HCT116 (cell line): ENCODE measurements around the gene HOXC11. TPM values are rescaled to one million over a fixed set of nuclear protein-coding genes. Genes with fewer than 3 reads are reported as not detected.
A peak's percentile ranks its signal among the peaks of the same experiment; 100 is the strongest.

Experiments
- ATAC-seq: fragments of 200-7000 bp; cut with Tn5 transposase; 2 replicates; pipeline ENCODE4 v1.9.1; 2020; ENCODE audit warnings: mild to moderate bottlenecking, moderate library complexity
- BruUV-seq: library from RNA; stranded (reverse); fragments of 400-500 nt; replicated peaks from 2 replicates; lab custom pipeline; 2021; lab: Mats Ljungman, UMichigan
- CTCF ChIA-PET: fragments of 300-600 bp; sonication (Branson Sonifier 250); formaldehyde crosslinking; loops from one replicate; lab custom pipeline; 2021; ENCODE audit warnings: antibody characterized with exemption; lab: Charles Lee
- POLR2A ChIA-PET: fragments of 300-600, 350-600 bp; sonication (Branson Sonifier 250); formaldehyde crosslinking; loops from one replicate; lab custom pipeline; 2021; ENCODE audit warnings: antibody characterized with exemption; lab: Charles Lee
- RAD21 ChIA-PET, 2 experiments: fragments of 300-600 bp; sonication (Branson Sonifier 250); formaldehyde crosslinking; loops; one replicate each; lab custom pipeline; 2023; ENCODE audit warnings: low total read pairs in 2 of 2; ENCODE audit not compliant: uncharacterized antibody in 2 of 2, unreplicated experiment in 2 of 2, low non-redundant PET in 1 of 2; lab: Charles Lee
- DNase-seq: peaks from one replicate; pipeline ENCODE4 v3.0.0-alpha.2; 2010; ENCODE audit warnings: low read depth, low spot score
- H2AFZ ChIP-seq: fragments of 200-600 bp; shearing (Covaris generic), sonication (generic); 2 replicates; pipeline ENCODE4 v1.6.1; 2017; ENCODE audit warnings: low read depth, mixed run types, mixed read lengths, antibody characterized with exemption, low read length; ENCODE audit not compliant: poor library complexity, severe bottlenecking
- H3K27ac ChIP-seq: 2 replicates; pipeline ENCODE4 v1.5.1; 2012; ENCODE audit warnings: low read depth, low read length
- H3K27me3 ChIP-seq: fragments of 200-600 bp; sonication (generic); 2 replicates; pipeline ENCODE4 v1.6.1; 2016; ENCODE audit warnings: mixed run types, low read length, mixed read lengths; ENCODE audit not compliant: insufficient read depth
- H3K36me3 ChIP-seq, 2 experiments: fragments of 200-500 bp in 1 of 2; fragments of 200-600 bp in 1 of 2; sonication (Bioruptor generic) in 1 of 2; sonication (generic) in 1 of 2; 2 replicates each; pipeline versions ENCODE4 v1.5.1 to v1.6.1; 2014 to 2016; ENCODE audit warnings: low read length in 2 of 2, inconsistent platforms in 1 of 2, mixed read lengths in 1 of 2, mixed run types in 1 of 2; ENCODE audit not compliant: insufficient read depth in 2 of 2, control insufficient read depth in 1 of 2
- H3K4me1 ChIP-seq, 2 experiments: fragments of 200-600 bp in 1 of 2; sonication (generic) in 1 of 2; 2 replicates each; pipeline versions ENCODE4 v1.5.1 to v1.6.1; 2012 to 2017; ENCODE audit warnings: low read length in 2 of 2, inconsistent platforms in 1 of 2, mild to moderate bottlenecking in 1 of 2, mixed read lengths in 1 of 2, mixed run types in 1 of 2, moderate library complexity in 1 of 2; ENCODE audit not compliant: insufficient read depth in 2 of 2, control insufficient read depth in 1 of 2
- H3K4me2 ChIP-seq: fragments of 200-600 bp; sonication (generic); 2 replicates; pipeline ENCODE4 v1.6.1; 2017; ENCODE audit warnings: mixed run types, low read length, mixed read lengths
- H3K4me3 ChIP-seq, 2 experiments: fragments of 200-600 bp in 1 of 2; sonication (generic) in 1 of 2; replicated peaks in 1 of 2; 2 replicates each; pipeline ENCODE4 v1.5.1; 2011 to 2016; ENCODE audit warnings: low read length in 2 of 2, control low read depth in 1 of 2, low read depth in 1 of 2, mild to moderate bottlenecking in 1 of 2, mixed read lengths in 1 of 2, mixed run types in 1 of 2
- H3K79me2 ChIP-seq: fragments of 200-600 bp; sonication (generic); 2 replicates; pipeline ENCODE4 v1.6.1; 2017; ENCODE audit warnings: mild to moderate bottlenecking, mixed run types, low read length, moderate library complexity, mixed read lengths; ENCODE audit not compliant: insufficient read depth
- H3K9ac ChIP-seq: fragments of 200-600 bp; sonication (generic); 2 replicates; pipeline ENCODE4 v1.6.1; 2016; ENCODE audit warnings: low read length, mixed read lengths
- H3K9me2 ChIP-seq: fragments of 200-600 bp; sonication (generic), shearing (Covaris generic); 2 replicates; pipeline ENCODE4 v1.6.1; 2017; ENCODE audit warnings: mixed run types, mild to moderate bottlenecking, moderate library complexity; ENCODE audit not compliant: insufficient read depth
- H3K9me3 ChIP-seq, 2 experiments: fragments of 200-500 bp in 1 of 2; fragments of 200-600 bp in 1 of 2; sonication (Bioruptor generic) in 1 of 2; sonication (generic) in 1 of 2; 2 replicates each; pipeline ENCODE4 v1.6.1; 2014 to 2017; ENCODE audit warnings: low read length in 2 of 2, mixed read lengths in 2 of 2, inconsistent platforms in 1 of 2, low read depth in 1 of 2, mild to moderate bottlenecking in 1 of 2, mixed run types in 1 of 2, moderate library complexity in 1 of 2; ENCODE audit not compliant: control insufficient read depth in 1 of 2, insufficient read depth in 1 of 2
- H4K20me1 ChIP-seq: fragments of 200-600 bp; sonication (generic), shearing (Covaris generic); 2 replicates; pipeline ENCODE4 v1.6.1; 2017; ENCODE audit warnings: mixed run types, mild to moderate bottlenecking, moderate library complexity; ENCODE audit not compliant: insufficient read depth
- ATF3 ChIP-seq: IDR thresholded peaks from 2 replicates; pipeline ENCODE4 v1.6.1; 2012
- CTCF ChIP-seq, 3 experiments: fragments of 200-600 bp in 1 of 3; sonication (generic) in 1 of 3; IDR thresholded peaks in 2 of 3; conservative IDR thresholded peaks in 1 of 3; 2 replicates each; pipeline ENCODE4 v1.5.1; 2012 to 2017; ENCODE audit warnings: low read depth in 2 of 3, low read length in 2 of 3, antibody characterized with exemption in 1 of 3, borderline replicate concordance in 1 of 3, control low read depth in 1 of 3, mild to moderate bottlenecking in 1 of 3, mixed read lengths in 1 of 3, mixed run types in 1 of 3, moderate library complexity in 1 of 3; ENCODE audit not compliant: insufficient read depth in 1 of 3
- EGR1 ChIP-seq: IDR thresholded peaks from 2 replicates; pipeline ENCODE4 v1.6.1; 2012; ENCODE audit warnings: low read depth
- ELF1 ChIP-seq: IDR thresholded peaks from 2 replicates; pipeline ENCODE4 v1.6.1; 2012; ENCODE audit warnings: low read depth, borderline replicate concordance
- EZH2 ChIP-seq: fragments of 200-600 bp; sonication (generic); IDR thresholded peaks from 2 replicates; pipeline ENCODE4 v1.6.1; 2017; ENCODE audit warnings: antibody characterized with exemption, mixed run types
- EZH2phosphoT487 ChIP-seq: fragments of 200-600 bp; IDR thresholded peaks from 2 replicates; pipeline ENCODE4 v1.6.1; 2018; ENCODE audit warnings: antibody characterized with exemption, borderline replicate concordance
- JUND ChIP-seq: IDR thresholded peaks from 2 replicates; pipeline ENCODE4 v1.6.1; 2012
- MAX ChIP-seq: IDR thresholded peaks from 2 replicates; pipeline ENCODE4 v1.6.1; 2012
- POLR2A ChIP-seq: IDR thresholded peaks from 2 replicates; pipeline ENCODE4 v1.7.0; 2011; ENCODE audit warnings: borderline replicate concordance; ENCODE audit not compliant: insufficient read depth, insufficient read length; ENCODE audit errors: extremely low read depth
- RAD21 ChIP-seq: IDR thresholded peaks from 2 replicates; pipeline ENCODE4 v1.6.1; 2012; ENCODE audit warnings: low read depth, mild to moderate bottlenecking
- SIN3A ChIP-seq: IDR thresholded peaks from 2 replicates; pipeline ENCODE4 v1.6.1; 2012; ENCODE audit warnings: low read depth
- SP1 ChIP-seq: IDR thresholded peaks from 2 replicates; pipeline ENCODE4 v1.6.1; 2012; ENCODE audit warnings: low read depth
- TCF7L2 ChIP-seq: IDR thresholded peaks from 2 replicates; pipeline ENCODE4 v1.7.0; 2011; ENCODE audit warnings: borderline replicate concordance, inconsistent platforms; ENCODE audit not compliant: insufficient read depth, insufficient read length; ENCODE audit errors: extremely low read depth
- YY1 ChIP-seq: IDR thresholded peaks from 2 replicates; pipeline ENCODE4 v1.6.1; 2011; ENCODE audit warnings: low read length, low read depth, moderate library complexity, mild to moderate bottlenecking; ENCODE audit not compliant: insufficient replicate concordance; ENCODE audit errors: extremely low read depth
- ZBTB33 ChIP-seq: IDR thresholded peaks from 2 replicates; pipeline ENCODE4 v1.6.1; 2011; ENCODE audit warnings: mild to moderate bottlenecking, low read length, moderate library complexity; ENCODE audit not compliant: insufficient replicate concordance; ENCODE audit errors: extremely low read depth
- ZNF274 ChIP-seq: fragments of 200-500 bp; sonication (Bioruptor generic); IDR thresholded peaks from 2 replicates; pipeline ENCODE4 v1.6.1; 2014; ENCODE audit warnings: mild to moderate bottlenecking, low read depth, low read length, inconsistent platforms
- intact Hi-C: fragments of 100-400 bp; cut with micrococcal nuclease; formaldehyde crosslinking; loops from 2 replicates; pipeline ENCODE4 v1.10.0; 2022
- total RNA-seq: library from RNA; stranded (reverse); gene quantifications from one replicate; pipeline ENCODE4 v1.2.1, GENCODE V29; 2021; ENCODE audit not compliant: unreplicated experiment

Gene HOXC11
- total RNA-seq, 1 experiment from 2014 or later, result 0.22 TPM

GRCh38 chr12:53998110-53998899 is 25.4 kb downstream of the HOXC11 start (continued):
- no peak for TF ChIP-seq YY1

GRCh38 chr12:53998900-53999236 is 25.9 kb downstream of the HOXC11 start:
- peaks cover 50% of the 10 kb centered on the region for H3K79me2 ChIP-seq
- H3K4me2 ChIP-seq, result peak overlapping the region; percentile 88
- H3K9me3 ChIP-seq, result no peaks in the 10 kb centered on the region
- no peak overlapping the region for H3K27ac ChIP-seq
- DNase-seq (no peak), ATAC-seq (no peak)
- RAD21 ChIA-PET, result no interaction called here
- CTCF ChIA-PET, result interaction anchor here (0.9 to 4.7 kb wide), 5 partner anchors 11 to 209 kb away, joined by 3 to 22 read pairs (median 5); partner anchors contain the start of gene HOXC10
- no TSS peak for BruUV-seq
- intact Hi-C loops, result no loop called here
- H3K4me3 ChIP-seq, result peak overlapping the region; percentile 82 to 84; a peak in 2 of 4 replicates
- H3K9ac ChIP-seq, result 0 out of 2 replicates have a peak overlapping the region, but pooled peaks have one; percentile 11
- H3K9me2 ChIP-seq, result no peaks in the 10 kb centered on the region
- no peaks in the 10 kb centered on the region for H4K20me1 ChIP-seq
- TF ChIP-seq ZBTB33 (no peak), EZH2 (no peak), JUND (no peak), RAD21 (no peak), ATF3 (no peak), SP1 (no peak), EZH2phosphoT487 (no peak), TCF7L2 (no peak), POLR2A (no peak), ZNF274 (no peak), MAX (no peak), CTCF (IDR thresholded peaks at IDR 0.05 in 2 of 3, conservative IDR thresholded peaks at IDR 0.05 in 1 of 3; ENCODE audit: borderline replicate concordance in 1 of 3, insufficient read depth in 1 of 3, low read depth in 2 of 3, low read length in 2 of 3) (no peak), EGR1 (no peak), ELF1 (no peak), SIN3A (no peak)
- no peaks in the 10 kb centered on the region for H3K27me3 ChIP-seq
- no peak overlapping the region for H2AFZ ChIP-seq
- POLR2A ChIA-PET, result interaction anchor here (0.6 to 3.4 kb wide), 3 partner anchors 9 to 192 kb away, joined by 3 to 9 read pairs (median 3); no protein-coding TSS in a partner anchor
- peaks cover 0 to 6% of the 10 kb centered on the region in 2 experiments; a peak in 1 of 4 replicates for H3K36me3 ChIP-seq
- peaks cover 21 to 44% of the 10 kb centered on the region in 2 experiments for H3K4me1 ChIP-seq
